Panc1 (cell line): ENCODE measurements around the gene HSF2BP.

Experiments used
- CTCF ChIP-seq: fragments of 450-650 bp; IDR thresholded peaks from 2 replicates; pipeline ENCODE4 v1.5.1; 2017; ENCODE audit warnings: mild to moderate bottlenecking
- POLR2AphosphoS5 ChIP-seq: IDR thresholded peaks from 2 replicates; pipeline ENCODE4 v1.6.1; 2012; ENCODE audit warnings: mild to moderate bottlenecking, low read depth, low read length, moderate library complexity
- REST ChIP-seq, 2 experiments: IDR thresholded peaks; 2 replicates each; pipeline ENCODE4 v1.6.1; 2011 to 2012; ENCODE audit warnings: low read depth in 2 of 2, control low read depth in 1 of 2, low read length in 1 of 2, mild to moderate bottlenecking in 1 of 2, moderate library complexity in 1 of 2; ENCODE audit not compliant: insufficient read depth in 1 of 2
- SIN3A ChIP-seq: IDR thresholded peaks from 2 replicates; pipeline ENCODE4 v1.6.1; 2012; ENCODE audit warnings: low read depth, mild to moderate bottlenecking, low read length, moderate library complexity, borderline replicate concordance; ENCODE audit not compliant: insufficient read depth
- TCF7L2 ChIP-seq: IDR thresholded peaks from 2 replicates; pipeline ENCODE4 v1.6.1; 2011; ENCODE audit warnings: mild to moderate bottlenecking, low read depth, low read length, inconsistent platforms

- no peak for TF ChIP-seq CTCF
- TF ChIP-seq REST (IDR thresholded peaks at IDR 0.05; ENCODE audit: insufficient read depth in 1 of 2, low read depth in 2 of 2, low read length in 1 of 2) = no peak
- TF ChIP-seq POLR2AphosphoS5 = no peak
- TF ChIP-seq SIN3A = no peak
- no peak for TF ChIP-seq TCF7L2
Observed at GRCh38 chr21:43679951-43680350, 20.7 kb upstream of the HSF2BP start.
